HepG2 (cell line): Measurements from ENCODE around the gene ZNF839. TPM values are rescaled to one million over a fixed set of nuclear protein-coding genes. Genes with fewer than 3 reads are reported as not detected.
A peak's percentile ranks its signal among the peaks of the same experiment; 100 is the strongest.

Experiments used
- ADNP ChIP-seq: sonication (generic); formaldehyde crosslinking; IDR thresholded peaks from 2 replicates; pipeline ENCODE4 v1.4.0; 2020; ENCODE audit warnings: missing genetic modification reagents
- CBX1 ChIP-seq: IDR thresholded peaks from one replicate; pipeline ENCODE4 v1.6.1; 2016; ENCODE audit warnings: antibody characterized with exemption, low read depth
- DNMT3B ChIP-seq: conservative IDR thresholded peaks from 2 replicates; pipeline ENCODE4 v1.6.1; 2016; ENCODE audit warnings: missing biosample characterization, control low read depth
- FOXM1 ChIP-seq: sonication (generic); formaldehyde crosslinking; IDR thresholded peaks from 2 replicates; pipeline ENCODE4 v1.5.0; 2020; ENCODE audit warnings: missing genetic modification reagents
- MED13 ChIP-seq: sonication (generic); formaldehyde crosslinking; IDR thresholded peaks from 2 replicates; pipeline ENCODE4 v1.5.0; 2020; ENCODE audit warnings: missing genetic modification reagents
- MZF1 ChIP-seq: sonication (generic); formaldehyde crosslinking; IDR thresholded peaks from 2 replicates; pipeline ENCODE4 v1.8.1; 2023; ENCODE audit warnings: mild to moderate bottlenecking, missing genetic modification reagents, borderline replicate concordance
- NFE2 ChIP-seq: sonication (generic); formaldehyde crosslinking; IDR thresholded peaks from 2 replicates; pipeline ENCODE4 v1.4.0; 2020; ENCODE audit warnings: missing genetic modification reagents
- PAX8 ChIP-seq: sonication (generic); formaldehyde crosslinking; IDR thresholded peaks from 2 replicates; pipeline ENCODE4 v1.8.0; 2022; ENCODE audit warnings: mild to moderate bottlenecking, missing genetic modification reagents, borderline replicate concordance
- RELA ChIP-seq: sonication (generic); formaldehyde crosslinking; IDR thresholded peaks from 2 replicates; pipeline ENCODE4 v1.4.0; 2020; ENCODE audit warnings: missing genetic modification reagents
- YEATS4 ChIP-seq: sonication (generic); formaldehyde crosslinking; IDR thresholded peaks from 2 replicates; pipeline ENCODE4 v1.4.0; 2020; ENCODE audit warnings: missing genetic modification reagents, borderline replicate concordance
- ZFP37 ChIP-seq: sonication (generic); formaldehyde crosslinking; IDR thresholded peaks from 2 replicates; pipeline ENCODE4 v1.4.0; 2020; ENCODE audit warnings: missing genetic modification reagents, borderline replicate concordance
- ZKSCAN8 ChIP-seq: IDR thresholded peaks from 2 replicates; pipeline ENCODE4 v1.6.1; 2016; ENCODE audit warnings: borderline replicate concordance, missing genetic modification reagents, missing compliant biosample characterization
- ZNF441 ChIP-seq: sonication (generic); formaldehyde crosslinking; IDR thresholded peaks from 2 replicates; pipeline ENCODE4 v1.7.0; 2021; ENCODE audit warnings: missing genetic modification reagents, borderline replicate concordance
- ZNF558 ChIP-seq: sonication (generic); formaldehyde crosslinking; IDR thresholded peaks from 2 replicates; pipeline ENCODE4 v1.9.0; 2022; ENCODE audit warnings: mild to moderate bottlenecking, missing genetic modification reagents, borderline replicate concordance
- ZNF674 ChIP-seq: sonication (generic); formaldehyde crosslinking; IDR thresholded peaks from 2 replicates; pipeline ENCODE4 v1.5.0; 2020; ENCODE audit warnings: low read depth, mild to moderate bottlenecking, missing genetic modification reagents
- ZNF713 ChIP-seq: sonication (generic); formaldehyde crosslinking; IDR thresholded peaks from 2 replicates; pipeline ENCODE4 v1.4.0; 2020; ENCODE audit warnings: mild to moderate bottlenecking, missing genetic modification reagents
- ZNF878 ChIP-seq: sonication (generic); formaldehyde crosslinking; IDR thresholded peaks from 2 replicates; pipeline ENCODE4 v1.8.1; 2023; ENCODE audit warnings: mild to moderate bottlenecking, missing genetic modification reagents, moderate library complexity
- polyA plus RNA-seq, 8 experiments: library from polyadenylated mRNA; depleted of rRNA in 3 of 8; stranded (reverse) in 7 of 8; unstranded in 1 of 8; fragments of >200 nt; fragmentation: Illumina TruSeq in 4 of 8; extraction: Trizol in 4 of 8; gene quantifications; 2 replicates each; pipeline versions ENCODE4 v1.2.1 to v1.2.3, GENCODE V29; 2011 to 2016; ENCODE audit warnings: low read depth in 4 of 8, missing spikeins in 1 of 8, mixed read lengths in 1 of 8; ENCODE audit not compliant: insufficient read depth in 1 of 8
- total RNA-seq, 5 experiments: library from RNA; depleted of rRNA; stranded (reverse); fragments of >200 nt; fragmentation: Illumina TruSeq; extraction: Trizol; gene quantifications; 2 replicates each; pipeline ENCODE4 v1.2.3, GENCODE V29; 2016; ENCODE audit warnings: low read depth in 1 of 5
- TF ChIP-seq, protein P1 (sequence below), 2 experiments: IDR thresholded peaks; 2 replicates each; pipeline ENCODE4 v1.6.1; 2011 to 2012; ENCODE audit warnings: low read length in 2 of 2, borderline replicate concordance in 1 of 2, low read depth in 1 of 2, mild to moderate bottlenecking in 1 of 2, moderate library complexity in 1 of 2
- TF ChIP-seq, protein P2 (sequence below): sonication (generic); formaldehyde crosslinking; IDR thresholded peaks from 2 replicates; pipeline ENCODE4 v1.4.0; 2020; ENCODE audit warnings: missing genetic modification reagents; ENCODE audit errors: not compliant biosample characterization
- TF ChIP-seq, protein P3 (sequence below): sonication (generic); formaldehyde crosslinking; IDR thresholded peaks from 2 replicates; pipeline ENCODE4 v1.8.0; 2022; ENCODE audit warnings: missing genetic modification reagents, low read depth, mild to moderate bottlenecking, borderline replicate concordance
- TF ChIP-seq, protein P4 (sequence below): sonication (generic); formaldehyde crosslinking; IDR thresholded peaks from 2 replicates; pipeline ENCODE4 v1.4.0; 2020; ENCODE audit warnings: mild to moderate bottlenecking, missing genetic modification reagents, borderline replicate concordance

The ZNF839 gene
- total and polyA plus RNA-seq, 2 of the 13 experiments (the other 11 are each of a cell fraction or from before 2014, with no cell fraction given): 11.1 to 12.8 TPM

DNA sequence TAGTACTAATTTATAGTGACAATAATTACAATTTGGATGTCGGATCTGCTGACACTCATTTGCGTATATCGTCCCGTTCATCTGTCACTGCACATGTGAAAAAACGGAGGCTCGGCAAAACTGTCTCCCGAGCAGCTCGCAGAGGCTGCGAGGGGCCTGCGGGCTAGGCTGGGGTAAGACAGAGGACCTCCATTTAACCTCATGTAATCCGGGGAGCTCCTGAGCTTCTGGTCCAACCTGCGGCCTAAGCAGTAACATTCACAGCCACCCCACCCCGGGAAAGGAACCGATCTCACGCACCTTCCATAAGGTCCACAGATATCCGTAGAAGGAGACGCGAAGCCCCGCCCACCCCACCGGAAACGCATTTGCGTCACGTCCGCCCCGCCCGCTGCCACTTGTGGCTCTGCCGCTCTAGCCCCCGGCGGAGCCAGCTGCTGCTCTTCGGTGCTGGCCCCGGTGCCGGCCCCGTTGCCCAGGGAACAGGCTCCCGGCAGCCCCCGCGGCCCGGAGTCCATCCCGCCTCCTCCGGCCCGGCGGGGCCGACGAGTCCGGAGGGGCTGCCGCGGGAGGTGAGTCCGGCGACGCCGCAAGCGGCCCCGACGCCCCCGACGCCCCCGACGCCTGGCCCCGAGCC, 43.1 kb downstream of the ZNF839 start, which contains the start of the genes CINP and TECPR2 (continued):
- TF ChIP-seq, protein P1, sequence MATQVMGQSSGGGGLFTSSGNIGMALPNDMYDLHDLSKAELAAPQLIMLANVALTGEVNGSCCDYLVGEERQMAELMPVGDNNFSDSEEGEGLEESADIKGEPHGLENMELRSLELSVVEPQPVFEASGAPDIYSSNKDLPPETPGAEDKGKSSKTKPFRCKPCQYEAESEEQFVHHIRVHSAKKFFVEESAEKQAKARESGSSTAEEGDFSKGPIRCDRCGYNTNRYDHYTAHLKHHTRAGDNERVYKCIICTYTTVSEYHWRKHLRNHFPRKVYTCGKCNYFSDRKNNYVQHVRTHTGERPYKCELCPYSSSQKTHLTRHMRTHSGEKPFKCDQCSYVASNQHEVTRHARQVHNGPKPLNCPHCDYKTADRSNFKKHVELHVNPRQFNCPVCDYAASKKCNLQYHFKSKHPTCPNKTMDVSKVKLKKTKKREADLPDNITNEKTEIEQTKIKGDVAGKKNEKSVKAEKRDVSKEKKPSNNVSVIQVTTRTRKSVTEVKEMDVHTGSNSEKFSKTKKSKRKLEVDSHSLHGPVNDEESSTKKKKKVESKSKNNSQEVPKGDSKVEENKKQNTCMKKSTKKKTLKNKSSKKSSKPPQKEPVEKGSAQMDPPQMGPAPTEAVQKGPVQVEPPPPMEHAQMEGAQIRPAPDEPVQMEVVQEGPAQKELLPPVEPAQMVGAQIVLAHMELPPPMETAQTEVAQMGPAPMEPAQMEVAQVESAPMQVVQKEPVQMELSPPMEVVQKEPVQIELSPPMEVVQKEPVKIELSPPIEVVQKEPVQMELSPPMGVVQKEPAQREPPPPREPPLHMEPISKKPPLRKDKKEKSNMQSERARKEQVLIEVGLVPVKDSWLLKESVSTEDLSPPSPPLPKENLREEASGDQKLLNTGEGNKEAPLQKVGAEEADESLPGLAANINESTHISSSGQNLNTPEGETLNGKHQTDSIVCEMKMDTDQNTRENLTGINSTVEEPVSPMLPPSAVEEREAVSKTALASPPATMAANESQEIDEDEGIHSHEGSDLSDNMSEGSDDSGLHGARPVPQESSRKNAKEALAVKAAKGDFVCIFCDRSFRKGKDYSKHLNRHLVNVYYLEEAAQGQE (IDR thresholded peaks at IDR 0.05; ENCODE audit: borderline replicate concordance in 1 of 2, low read depth in 1 of 2, low read length in 2 of 2): peak in 1 of 2 experiments; percentile 33; a peak in 1 of 4 replicates
- TF ChIP-seq, protein P2, sequence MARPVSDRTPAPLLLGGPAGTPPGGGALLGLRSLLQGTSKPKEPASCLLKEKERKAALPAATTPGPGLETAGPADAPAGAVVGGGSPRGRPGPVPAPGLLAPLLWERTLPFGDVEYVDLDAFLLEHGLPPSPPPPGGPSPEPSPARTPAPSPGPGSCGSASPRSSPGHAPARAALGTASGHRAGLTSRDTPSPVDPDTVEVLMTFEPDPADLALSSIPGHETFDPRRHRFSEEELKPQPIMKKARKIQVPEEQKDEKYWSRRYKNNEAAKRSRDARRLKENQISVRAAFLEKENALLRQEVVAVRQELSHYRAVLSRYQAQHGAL: no peak
- TF ChIP-seq CBX1: no peak
- no peak for TF ChIP-seq ZKSCAN8 (CRISPR knock-in tag)
- no peak for TF ChIP-seq ZNF558 (CRISPR knock-in tag)
- TF ChIP-seq ZFP37 (CRISPR knock-in tag): no peak
- no peak for TF ChIP-seq RELA (CRISPR knock-in tag)
- no peak for TF ChIP-seq ZNF713 (CRISPR knock-in tag)
- peak; percentile 44; the same call in 1 of the 2 replicates for TF ChIP-seq MED13
- TF ChIP-seq MZF1 (CRISPR knock-in tag): no peak
- no peak for TF ChIP-seq ZNF674
- TF ChIP-seq ZNF441 (CRISPR knock-in tag): no peak
- TF ChIP-seq, protein P3, sequence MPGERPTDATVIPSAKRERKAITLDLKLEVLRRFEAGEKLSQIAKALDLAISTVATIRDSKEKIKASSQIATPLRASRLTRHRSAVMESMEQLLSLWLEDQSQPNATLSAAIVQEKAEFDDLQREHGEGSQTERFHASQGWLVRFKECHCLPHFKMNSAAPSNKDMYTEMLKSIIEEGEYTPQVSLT (CRISPR knock-in tag): no peak
- peak; percentile 56 for TF ChIP-seq YEATS4 (CRISPR knock-in tag)
- TF ChIP-seq, protein P4, sequence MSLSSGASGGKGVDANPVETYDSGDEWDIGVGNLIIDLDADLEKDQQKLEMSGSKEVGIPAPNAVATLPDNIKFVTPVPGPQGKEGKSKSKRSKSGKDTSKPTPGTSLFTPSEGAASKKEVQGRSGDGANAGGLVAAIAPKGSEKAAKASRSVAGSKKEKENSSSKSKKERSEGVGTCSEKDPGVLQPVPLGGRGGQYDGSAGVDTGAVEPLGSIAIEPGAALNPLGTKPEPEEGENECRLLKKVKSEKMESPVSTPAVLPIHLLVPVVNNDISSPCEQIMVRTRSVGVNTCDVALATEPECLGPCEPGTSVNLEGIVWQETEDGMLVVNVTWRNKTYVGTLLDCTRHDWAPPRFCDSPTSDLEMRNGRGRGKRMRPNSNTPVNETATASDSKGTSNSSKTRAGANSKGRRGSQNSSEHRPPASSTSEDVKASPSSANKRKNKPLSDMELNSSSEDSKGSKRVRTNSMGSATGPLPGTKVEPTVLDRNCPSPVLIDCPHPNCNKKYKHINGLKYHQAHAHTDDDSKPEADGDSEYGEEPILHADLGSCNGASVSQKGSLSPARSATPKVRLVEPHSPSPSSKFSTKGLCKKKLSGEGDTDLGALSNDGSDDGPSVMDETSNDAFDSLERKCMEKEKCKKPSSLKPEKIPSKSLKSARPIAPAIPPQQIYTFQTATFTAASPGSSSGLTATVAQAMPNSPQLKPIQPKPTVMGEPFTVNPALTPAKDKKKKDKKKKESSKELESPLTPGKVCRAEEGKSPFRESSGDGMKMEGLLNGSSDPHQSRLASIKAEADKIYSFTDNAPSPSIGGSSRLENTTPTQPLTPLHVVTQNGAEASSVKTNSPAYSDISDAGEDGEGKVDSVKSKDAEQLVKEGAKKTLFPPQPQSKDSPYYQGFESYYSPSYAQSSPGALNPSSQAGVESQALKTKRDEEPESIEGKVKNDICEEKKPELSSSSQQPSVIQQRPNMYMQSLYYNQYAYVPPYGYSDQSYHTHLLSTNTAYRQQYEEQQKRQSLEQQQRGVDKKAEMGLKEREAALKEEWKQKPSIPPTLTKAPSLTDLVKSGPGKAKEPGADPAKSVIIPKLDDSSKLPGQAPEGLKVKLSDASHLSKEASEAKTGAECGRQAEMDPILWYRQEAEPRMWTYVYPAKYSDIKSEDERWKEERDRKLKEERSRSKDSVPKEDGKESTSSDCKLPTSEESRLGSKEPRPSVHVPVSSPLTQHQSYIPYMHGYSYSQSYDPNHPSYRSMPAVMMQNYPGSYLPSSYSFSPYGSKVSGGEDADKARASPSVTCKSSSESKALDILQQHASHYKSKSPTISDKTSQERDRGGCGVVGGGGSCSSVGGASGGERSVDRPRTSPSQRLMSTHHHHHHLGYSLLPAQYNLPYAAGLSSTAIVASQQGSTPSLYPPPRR (CRISPR knock-in tag): no peak
- no peak for TF ChIP-seq NFE2
- 0 out of 2 replicates have a peak, but pooled peaks have one; percentile 16 for TF ChIP-seq ZNF878
- TF ChIP-seq PAX8 (CRISPR knock-in tag): no peak
- TF ChIP-seq FOXM1 (CRISPR knock-in tag): no peak
- TF ChIP-seq ADNP: no peak
- 0 out of 2 replicates have a peak, but pooled peaks have one; percentile 34 for TF ChIP-seq DNMT3B (CRISPR knock-in tag)
